GM10847 (cell line): ENCODE measurements around the gene RREB1.

Experiments
- POLR2A ChIP-seq: IDR thresholded peaks from 2 replicates; pipeline ENCODE4 v1.6.1; 2011; ENCODE audit not compliant: insufficient read length; ENCODE audit errors: extremely low read depth

Gene RREB1

DNA sequence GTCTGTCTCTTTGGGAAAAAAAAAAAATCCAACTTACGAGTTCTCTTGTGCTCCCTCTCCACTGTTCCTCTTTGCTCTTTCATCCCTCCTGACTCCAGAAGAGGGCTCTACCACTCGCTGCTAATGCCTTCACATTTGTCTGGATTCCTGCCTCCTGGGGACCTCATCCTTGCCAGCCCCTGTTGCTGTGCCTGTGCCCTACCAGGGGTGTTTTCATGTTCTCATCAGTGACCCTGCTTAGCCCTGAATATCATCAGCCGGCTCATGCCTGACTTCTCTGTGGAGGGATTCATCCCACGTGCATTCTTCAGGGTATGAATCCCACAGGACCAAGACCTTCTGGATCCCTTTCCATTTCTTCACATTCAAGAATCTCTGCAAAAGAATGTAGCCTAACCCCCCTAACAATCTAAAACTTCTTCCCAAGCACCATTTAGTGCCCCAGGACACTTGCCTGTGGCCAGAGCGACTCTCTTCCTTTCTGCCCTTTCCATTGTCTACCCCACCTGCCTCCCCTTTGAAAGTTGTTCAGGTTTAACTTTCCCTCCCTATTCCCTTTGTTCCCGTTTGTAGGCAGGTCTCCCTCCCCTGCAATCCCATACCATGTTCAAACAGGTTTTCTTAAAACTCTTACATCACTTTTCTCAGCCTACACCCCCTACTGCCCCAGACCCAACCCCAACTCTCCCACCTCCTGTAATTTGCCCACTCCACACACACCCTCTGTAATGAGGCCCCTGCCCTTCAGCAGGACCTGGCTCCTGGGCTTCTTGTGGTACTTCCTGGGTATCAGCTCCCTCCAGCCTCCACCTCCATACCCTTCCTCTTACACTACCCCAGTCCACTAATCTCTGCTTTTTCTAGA, 50.2 kb downstream of the RREB1 start:
- no peak for TF ChIP-seq POLR2A

DNA sequence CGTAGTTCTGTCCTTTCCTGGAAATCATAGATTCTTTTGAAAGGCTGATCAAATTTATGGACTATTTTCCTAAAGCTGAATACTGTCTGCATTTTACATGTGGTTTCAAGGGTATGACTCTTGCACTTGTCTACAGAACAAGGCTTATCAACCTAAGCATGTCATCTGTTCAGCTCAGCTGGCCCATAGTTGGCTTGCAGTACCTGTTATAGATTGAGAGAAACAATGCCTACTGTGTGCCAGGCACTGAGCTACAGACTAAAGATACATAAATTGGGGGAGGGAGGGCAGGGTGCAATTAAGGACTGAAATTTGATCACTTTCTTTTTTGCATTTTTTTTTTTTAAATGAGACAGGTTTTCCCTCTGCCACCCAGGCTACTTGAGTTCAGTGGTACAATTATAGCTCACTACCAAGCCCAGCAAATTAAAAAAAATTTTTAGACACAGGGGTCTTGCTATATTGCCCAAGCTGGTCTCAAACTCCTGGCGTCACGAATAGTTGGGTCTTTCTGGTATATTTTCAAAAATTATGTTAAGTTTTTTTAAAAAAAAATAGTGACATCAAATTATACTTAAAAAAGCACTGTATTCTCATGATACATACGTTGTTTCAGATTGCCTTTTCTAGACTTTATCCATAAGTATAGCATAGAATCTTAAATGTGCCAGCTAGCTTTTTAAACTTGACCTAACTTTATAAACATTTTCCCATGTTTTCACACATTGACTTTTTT, 52.2 kb downstream of the RREB1 start:
- no peak for TF ChIP-seq POLR2A

DNA sequence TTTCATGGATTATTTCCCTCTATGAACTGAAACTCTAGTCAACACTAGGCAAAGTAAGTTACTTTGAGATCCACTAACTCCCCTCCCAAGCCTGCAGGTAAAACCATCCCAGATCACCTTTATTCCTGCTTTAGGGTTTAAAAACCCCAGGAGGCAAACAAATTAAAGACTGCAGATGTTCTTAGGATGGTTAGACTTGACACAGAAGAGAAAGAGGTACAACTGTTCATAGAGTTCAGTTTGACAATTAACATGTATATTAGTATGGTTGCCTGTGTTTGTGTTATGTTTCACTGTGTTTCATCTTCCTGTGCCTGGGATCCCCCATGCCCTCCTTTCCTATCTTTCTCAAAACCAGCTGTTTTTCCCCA, 53.5 kb downstream of the RREB1 start:
- TF ChIP-seq POLR2A: no peak

DNA sequence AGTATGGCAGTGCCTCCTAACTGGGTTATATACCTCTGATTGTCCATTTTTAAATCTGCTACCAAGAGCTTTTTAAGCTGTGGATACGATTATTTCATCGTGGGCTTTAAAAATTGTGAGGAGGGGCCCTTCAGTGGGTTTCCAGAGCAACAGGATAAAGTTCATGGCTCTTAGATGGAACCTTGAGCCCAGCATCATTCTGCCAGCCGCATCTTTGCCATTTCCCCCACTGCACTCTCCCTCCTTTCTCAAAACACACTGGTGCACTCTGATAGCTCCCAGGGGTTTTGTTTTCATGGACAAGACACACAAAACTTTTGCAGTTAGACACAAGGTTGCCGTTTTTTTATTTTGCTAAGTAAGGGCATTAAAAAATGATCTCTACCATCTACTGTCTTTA, 54.1 kb downstream of the RREB1 start:
- no peak for TF ChIP-seq POLR2A

DNA sequence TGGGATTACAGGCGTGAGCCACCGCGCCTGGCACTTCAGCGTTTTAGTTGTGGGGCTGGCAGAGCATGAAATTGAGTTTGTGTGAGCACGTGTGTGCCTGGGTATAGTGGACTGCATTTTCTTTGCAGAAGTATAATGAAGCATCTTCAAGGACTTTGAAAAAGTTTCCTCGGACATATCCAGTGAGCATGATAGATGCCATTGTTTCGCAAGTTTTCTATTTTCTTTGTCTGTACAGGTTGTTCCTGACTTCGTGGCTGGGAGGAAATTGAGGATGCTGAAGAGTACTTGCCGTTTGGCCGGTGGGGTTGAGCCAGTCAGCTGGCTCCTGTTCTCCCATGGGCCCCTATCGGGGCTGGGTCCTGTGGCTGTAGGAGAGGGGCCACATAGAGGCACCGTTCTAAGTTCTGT, 55.9 kb downstream of the RREB1 start:
- no peak for TF ChIP-seq POLR2A

DNA sequence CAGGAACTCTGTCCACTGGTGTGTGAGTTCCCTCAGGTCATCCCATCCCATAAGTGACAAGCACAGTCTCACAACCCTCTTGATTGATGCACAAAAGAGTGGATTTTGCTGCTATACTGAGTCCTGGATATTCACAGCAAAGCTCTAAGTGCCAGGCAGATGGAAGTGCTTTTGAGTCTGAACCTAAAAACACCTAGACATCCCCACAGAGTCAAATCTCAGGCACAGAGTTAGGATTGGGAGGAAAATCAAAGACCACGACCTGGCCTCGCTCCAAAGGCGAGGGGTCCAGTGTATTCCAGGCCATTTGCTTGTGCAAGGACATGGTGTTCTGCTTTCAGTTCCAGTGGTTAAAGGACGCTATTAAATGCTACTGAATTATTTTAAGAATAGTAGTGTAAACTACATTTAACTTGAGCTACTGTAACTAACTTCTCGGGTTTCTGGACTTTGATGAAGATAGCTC, 56.8 kb downstream of the RREB1 start:
- TF ChIP-seq POLR2A: no peak

DNA sequence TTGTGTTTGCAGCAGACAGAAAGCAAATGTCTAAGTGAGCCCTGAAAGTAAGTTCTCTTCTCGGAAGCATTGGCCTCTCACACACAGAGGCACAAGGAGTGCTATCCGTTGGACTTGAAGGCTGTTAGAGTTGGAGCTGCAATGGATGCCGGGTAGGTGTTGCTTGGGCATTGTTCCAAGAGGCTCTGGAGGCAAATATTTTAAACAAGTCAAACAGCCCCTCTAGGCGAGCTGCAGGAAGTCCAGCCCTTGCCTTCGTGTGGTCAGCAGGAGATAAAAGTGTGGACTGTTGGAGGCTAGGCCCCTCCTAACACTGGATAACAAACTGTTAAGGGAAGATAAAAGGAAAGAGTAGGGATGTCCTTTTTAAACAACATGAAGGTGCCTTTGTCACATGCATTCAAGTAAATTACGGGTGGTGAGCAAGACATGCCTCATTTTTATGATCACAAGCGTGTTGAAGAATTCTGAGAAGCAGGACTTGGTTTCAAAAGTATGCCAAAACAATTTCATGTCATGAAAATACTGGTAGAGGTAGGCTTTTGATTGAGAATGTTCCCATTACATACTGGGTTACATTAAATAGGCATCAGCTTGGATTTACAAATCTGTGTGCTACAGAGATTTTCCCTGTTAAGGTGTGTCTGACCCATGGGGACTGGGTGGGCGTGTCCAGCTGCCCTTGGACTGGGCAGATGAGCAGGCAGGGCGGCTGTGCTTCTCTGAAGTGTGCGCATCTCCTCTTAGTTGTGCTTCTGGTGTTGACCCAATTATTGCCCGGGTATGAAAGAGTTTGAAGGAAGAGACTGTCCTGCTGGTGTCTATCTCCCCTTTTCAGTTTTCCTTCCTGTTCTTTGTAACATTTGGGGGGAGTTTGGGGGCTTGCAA, 57.5 kb downstream of the RREB1 start:
- no peak for TF ChIP-seq POLR2A

DNA sequence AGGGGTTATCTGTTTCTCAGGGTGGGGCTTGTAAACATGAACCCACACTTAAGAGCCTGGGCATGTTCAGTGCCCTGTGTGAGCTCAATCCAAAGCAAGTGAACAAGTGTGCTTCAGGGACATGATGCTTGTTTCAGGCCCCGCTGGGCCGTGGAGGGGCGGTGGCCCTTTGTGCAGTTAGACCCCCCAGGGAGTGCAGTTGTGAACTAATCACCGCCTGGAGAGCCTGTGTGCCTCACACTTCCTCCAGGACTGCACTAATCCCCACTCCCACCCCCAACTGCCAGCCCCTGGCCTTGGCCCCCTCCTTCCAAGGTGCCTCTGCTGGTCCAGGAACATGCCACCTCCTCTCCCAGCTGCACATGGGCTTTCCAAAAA, 58.1 kb downstream of the RREB1 start:
- TF ChIP-seq POLR2A: no peak

DNA sequence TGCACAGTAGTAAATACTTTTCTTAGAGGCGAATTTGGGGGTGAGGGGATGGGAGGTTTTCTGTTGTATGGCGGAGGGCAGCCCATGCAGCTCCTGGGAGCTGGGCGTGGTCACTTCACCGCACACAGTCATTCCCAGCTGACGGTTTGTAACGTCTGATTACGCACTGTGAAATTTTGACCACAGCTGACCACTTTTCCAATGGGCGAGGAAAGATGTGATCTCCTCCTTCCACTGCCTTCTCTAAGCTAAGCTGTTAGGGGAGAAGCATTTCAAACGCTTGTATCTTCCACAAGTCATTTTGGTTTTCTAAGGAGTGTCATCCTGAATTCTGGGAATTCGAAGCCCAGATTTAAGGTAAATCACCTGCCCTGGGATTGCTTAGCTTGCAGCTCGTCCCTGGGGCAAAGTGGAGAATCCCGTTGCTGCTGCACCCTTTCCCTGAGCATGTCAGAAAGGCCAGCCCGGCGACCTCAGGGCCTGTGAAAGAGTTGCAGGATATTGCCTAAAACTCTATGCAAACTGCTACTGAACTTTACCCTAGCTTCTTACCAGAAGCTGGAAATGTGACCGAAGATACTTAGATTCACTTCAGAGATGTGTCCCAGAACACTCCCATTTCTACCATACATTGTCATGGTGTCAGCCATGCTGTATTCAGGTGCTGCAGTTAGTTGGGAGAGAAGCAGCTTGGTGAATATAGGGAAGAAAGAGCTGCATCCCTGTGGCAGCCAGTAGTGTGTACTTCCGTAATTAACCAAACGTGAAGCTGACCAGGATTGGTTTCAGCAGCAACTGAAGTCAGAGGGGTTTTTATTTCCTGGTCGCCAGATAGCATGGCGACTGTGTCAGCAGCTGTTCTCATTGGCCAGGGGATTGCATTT, 58.9 kb downstream of the RREB1 start:
- no peak for TF ChIP-seq POLR2A

DNA sequence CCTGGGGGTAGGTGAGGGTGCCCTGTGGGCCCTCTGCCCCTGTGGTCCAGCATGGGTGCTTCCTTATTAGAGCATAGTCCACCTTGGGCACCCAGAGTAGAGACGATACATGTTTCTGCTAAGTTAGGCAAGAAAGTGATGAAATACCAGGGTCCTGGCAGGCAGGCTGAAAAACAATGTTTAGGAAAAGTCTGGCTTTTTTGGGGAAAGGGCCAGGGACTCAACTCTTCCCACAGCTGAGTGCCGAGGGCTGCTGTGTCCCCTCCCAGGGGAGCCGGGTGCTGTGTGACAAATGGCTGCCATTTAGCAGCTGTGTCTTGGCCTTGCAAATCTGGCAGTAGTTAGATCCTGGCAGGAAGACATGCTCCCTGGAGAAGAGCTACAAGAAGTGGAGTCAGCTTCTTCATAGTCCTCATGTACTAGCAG, 61.5 kb downstream of the RREB1 start:
- TF ChIP-seq POLR2A: no peak

DNA sequence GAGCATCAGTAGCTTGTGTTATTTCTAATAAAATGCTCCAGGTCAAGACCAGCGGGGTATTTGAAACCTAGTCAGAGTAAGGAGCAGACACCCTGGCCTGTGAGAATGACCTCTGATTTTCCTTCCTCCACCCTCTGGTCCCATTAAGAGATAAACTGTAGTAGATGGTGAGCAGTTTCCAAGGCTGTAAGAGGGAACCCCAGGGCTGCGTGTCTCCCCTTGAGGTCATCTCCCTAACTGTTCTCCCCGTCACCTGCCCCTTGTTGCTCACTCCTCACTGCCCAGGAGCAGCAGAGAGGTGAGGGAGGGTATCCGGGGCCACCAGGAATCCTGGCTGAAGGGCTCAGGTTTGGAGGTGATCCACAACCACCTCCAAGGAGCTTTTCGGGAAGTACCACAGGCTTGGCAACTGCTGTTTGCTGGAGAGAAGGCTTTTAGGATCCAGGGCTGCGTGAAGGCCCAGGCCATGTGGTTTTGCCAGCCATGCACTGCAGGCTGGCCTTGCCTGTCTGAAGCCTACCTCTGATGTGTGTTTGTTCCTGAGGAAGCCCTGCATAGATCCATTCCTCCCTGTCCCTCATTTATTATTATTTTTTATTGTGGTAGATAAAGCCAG, 62.5 kb downstream of the RREB1 start:
- no peak for TF ChIP-seq POLR2A

DNA sequence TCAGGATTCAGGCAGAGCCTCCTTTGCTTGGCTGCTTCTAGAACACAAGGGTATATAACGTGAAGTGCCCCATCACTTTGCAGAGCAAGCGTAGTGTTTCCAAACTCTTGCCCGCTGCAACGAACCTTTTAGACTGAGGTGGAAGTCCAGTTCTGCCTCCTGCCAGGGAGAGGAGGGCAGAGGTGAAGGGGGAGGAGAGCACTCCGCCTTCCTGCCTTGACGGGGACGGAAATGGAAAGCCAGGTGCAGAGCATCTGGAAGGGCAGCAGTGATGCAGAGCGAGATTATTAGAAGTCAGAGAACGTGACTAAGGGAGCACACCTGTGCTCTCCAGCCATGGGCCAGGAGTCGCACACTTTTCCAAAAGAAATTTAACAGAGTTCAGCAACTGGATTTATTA, 63.4 kb downstream of the RREB1 start:
- TF ChIP-seq POLR2A: no peak

DNA sequence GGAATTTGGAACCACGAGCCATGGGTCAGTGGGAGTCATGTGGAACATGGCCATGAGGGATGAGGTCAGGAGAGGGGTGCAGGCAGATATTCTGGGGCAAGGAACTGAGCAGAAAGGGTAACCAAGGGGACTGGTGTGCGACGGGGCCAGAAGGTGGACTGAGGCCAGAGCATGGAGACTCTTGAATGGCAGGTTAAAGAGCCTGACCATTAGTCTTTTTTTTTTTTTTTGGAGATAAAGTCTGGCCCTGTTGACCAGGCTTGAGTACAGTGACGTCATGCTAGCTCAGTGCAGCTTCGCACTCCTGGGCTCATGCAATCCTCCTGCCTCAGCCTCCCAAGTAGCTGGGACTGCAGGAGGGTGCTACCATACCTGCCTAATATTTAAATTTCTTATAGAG, 64.0 kb downstream of the RREB1 start:
- TF ChIP-seq POLR2A: no peak

DNA sequence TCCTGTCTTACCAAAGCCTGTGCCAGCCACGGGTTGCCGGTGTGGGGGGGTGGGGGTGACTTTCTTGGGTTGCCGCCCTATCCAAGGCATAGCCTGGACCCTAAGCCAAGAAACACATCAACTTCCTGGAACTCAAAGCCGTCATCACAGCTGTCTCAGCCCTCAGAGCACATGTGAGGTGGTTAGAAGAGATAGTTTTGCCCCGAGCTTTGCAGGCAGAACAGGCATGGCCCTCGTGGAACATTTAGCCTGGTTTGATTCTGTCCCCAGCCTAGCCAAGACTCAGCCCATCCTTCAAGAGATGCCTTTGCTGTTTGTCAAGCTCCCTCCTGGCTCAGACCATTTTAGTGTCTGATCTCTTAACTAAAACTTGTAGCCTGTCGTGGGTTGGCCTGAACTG, 64.9 kb downstream of the RREB1 start:
- no peak for TF ChIP-seq POLR2A

DNA sequence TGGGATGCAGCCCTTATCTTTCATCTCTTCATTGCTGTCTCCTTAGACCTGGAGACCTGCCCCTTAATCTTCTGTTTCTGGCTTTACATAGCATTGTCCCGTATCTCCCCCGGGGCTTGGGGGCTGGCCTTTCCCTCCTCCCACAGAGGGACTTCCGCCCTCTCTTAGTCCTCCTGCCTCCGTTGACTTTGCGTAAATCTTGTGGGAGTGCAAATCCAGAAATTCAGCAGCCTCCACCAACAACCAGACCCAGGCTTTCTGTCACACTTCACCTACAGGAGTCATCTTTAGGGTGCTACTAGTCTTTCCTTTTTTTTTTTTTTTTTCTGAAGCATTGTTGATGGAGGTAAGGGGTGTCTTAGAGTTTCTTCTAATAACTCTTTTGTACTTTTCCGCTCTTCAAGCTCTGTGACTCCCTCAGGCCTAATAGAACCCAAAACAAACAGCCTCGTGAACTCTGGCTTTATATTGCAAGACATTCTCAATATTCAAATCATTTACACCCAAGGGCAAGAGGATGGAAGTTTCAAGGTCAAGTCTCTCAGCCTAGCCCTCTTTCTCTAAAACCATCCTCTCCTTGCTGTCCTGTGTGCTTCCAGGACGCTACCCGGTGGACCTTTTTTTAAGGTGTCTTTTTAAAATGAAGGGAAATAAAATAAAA, 66.2 kb downstream of the RREB1 start:
- no peak for TF ChIP-seq POLR2A
